ENCODE data around the gene ZDHHC11B.
"Not testable (repeated sequence)": the region's sequence is repeated elsewhere in the genome, so short reads cannot be mapped to it uniquely, and the experiment has no call there.

Gene ZDHHC11B

GRCh38 chr5:691049-691448, 93.5 kb downstream of the ZDHHC11B start:
- H3K9ac ChIP-seq (ENCODE audit: low read length in 5 of 5); H3K4me1 ChIP-seq (ENCODE audit: control insufficient read depth in 5 of 5, insufficient read depth in 5 of 5, low read length in 5 of 5); H3K36me3 ChIP-seq (ENCODE audit: control insufficient read depth in 5 of 5, insufficient read depth in 5 of 5, low read length in 5 of 5); H3K27ac ChIP-seq (ENCODE audit: low read depth, low read length); H3K9me3 ChIP-seq (ENCODE audit: control insufficient read depth in 5 of 5, low read length in 5 of 5); H3K4me3 ChIP-seq (ENCODE audit: low read depth in 1 of 5, low read length in 5 of 5); H3K27me3 ChIP-seq (ENCODE audit: control insufficient read depth in 5 of 5, insufficient read depth in 4 of 5, low read length in 5 of 5): not testable (repeated sequence)

GRCh38 chr5:690293-690692, 94.2 kb downstream of the ZDHHC11B start:
- H3K9ac ChIP-seq (ENCODE audit: low read length in 5 of 5); H3K36me3 ChIP-seq (ENCODE audit: control insufficient read depth in 5 of 5, insufficient read depth in 5 of 5, low read length in 5 of 5); H3K4me1 ChIP-seq (ENCODE audit: control insufficient read depth in 5 of 5, insufficient read depth in 5 of 5, low read length in 5 of 5); H3K4me3 ChIP-seq (ENCODE audit: low read depth in 1 of 5, low read length in 5 of 5); H3K9me3 ChIP-seq (ENCODE audit: control insufficient read depth in 5 of 5, low read length in 5 of 5); H3K27ac ChIP-seq (ENCODE audit: low read depth, low read length); H3K27me3 ChIP-seq (ENCODE audit: control insufficient read depth in 5 of 5, insufficient read depth in 4 of 5, low read length in 5 of 5): not testable (repeated sequence)

GRCh38 chr5:688348-689010, 96.0 kb downstream of the ZDHHC11B start:
- H3K36me3 ChIP-seq (ENCODE audit: control insufficient read depth in 5 of 5, insufficient read depth in 5 of 5, low read length in 5 of 5); H3K27me3 ChIP-seq (ENCODE audit: control insufficient read depth in 5 of 5, insufficient read depth in 4 of 5, low read length in 5 of 5); H3K4me3 ChIP-seq (ENCODE audit: low read depth in 1 of 5, low read length in 5 of 5); H3K9ac ChIP-seq (ENCODE audit: low read length in 5 of 5); H3K27ac ChIP-seq (ENCODE audit: low read depth, low read length); H3K9me3 ChIP-seq (ENCODE audit: control insufficient read depth in 5 of 5, low read length in 5 of 5): not testable (repeated sequence)
- H3K4me1 ChIP-seq (ENCODE audit: control insufficient read depth in 5 of 5, insufficient read depth in 5 of 5, low read length in 5 of 5), result peaks cover 0 to 10% (median 3%) of the 10 kb centered on the region in 5 donors

GRCh38 chr5:686936-687335, 97.6 kb downstream of the ZDHHC11B start:
- H3K4me3 ChIP-seq (ENCODE audit: low read depth in 1 of 5, low read length in 5 of 5); H3K36me3 ChIP-seq (ENCODE audit: control insufficient read depth in 5 of 5, insufficient read depth in 5 of 5, low read length in 5 of 5); H3K4me1 ChIP-seq (ENCODE audit: control insufficient read depth in 5 of 5, insufficient read depth in 5 of 5, low read length in 5 of 5); H3K9me3 ChIP-seq (ENCODE audit: control insufficient read depth in 5 of 5, low read length in 5 of 5); H3K27me3 ChIP-seq (ENCODE audit: control insufficient read depth in 5 of 5, insufficient read depth in 4 of 5, low read length in 5 of 5); H3K9ac ChIP-seq (ENCODE audit: low read length in 5 of 5); H3K27ac ChIP-seq (ENCODE audit: low read depth, low read length): not testable (repeated sequence)

GRCh38 chr5:686172-686523, 98.4 kb downstream of the ZDHHC11B start:
- not testable (repeated sequence) for H3K36me3 ChIP-seq (ENCODE audit: control insufficient read depth in 5 of 5, insufficient read depth in 5 of 5, low read length in 5 of 5); H3K9ac ChIP-seq (ENCODE audit: low read length in 5 of 5); H3K27ac ChIP-seq (ENCODE audit: low read depth, low read length); H3K4me1 ChIP-seq (ENCODE audit: control insufficient read depth in 5 of 5, insufficient read depth in 5 of 5, low read length in 5 of 5); H3K4me3 ChIP-seq (ENCODE audit: low read depth in 1 of 5, low read length in 5 of 5); H3K9me3 ChIP-seq (ENCODE audit: control insufficient read depth in 5 of 5, low read length in 5 of 5); H3K27me3 ChIP-seq (ENCODE audit: control insufficient read depth in 5 of 5, insufficient read depth in 4 of 5, low read length in 5 of 5)

GRCh38 chr5:685262-686171, 99.0 kb downstream of the ZDHHC11B start:
- H3K27me3 ChIP-seq (ENCODE audit: control insufficient read depth in 5 of 5, insufficient read depth in 4 of 5, low read length in 5 of 5), result no peaks in the 10 kb centered on the region
- no peaks in the 10 kb centered on the region for H3K9me3 ChIP-seq (ENCODE audit: control insufficient read depth in 5 of 5, low read length in 5 of 5)
- no peak overlapping the region for H3K27ac ChIP-seq (ENCODE audit: low read depth, low read length)
- peaks cover 0 to 7% (median 0%) of the 10 kb centered on the region in 5 donors for H3K4me1 ChIP-seq (ENCODE audit: control insufficient read depth in 5 of 5, insufficient read depth in 5 of 5, low read length in 5 of 5)
- no peak overlapping the region for H3K4me3 ChIP-seq (ENCODE audit: low read depth in 1 of 5, low read length in 5 of 5)
- peaks cover 0 to 2% (median 0%) of the 10 kb centered on the region in 5 donors for H3K36me3 ChIP-seq (ENCODE audit: control insufficient read depth in 5 of 5, insufficient read depth in 5 of 5, low read length in 5 of 5)
- H3K9ac ChIP-seq (ENCODE audit: low read length in 5 of 5), result no peak overlapping the region

- Histone ChIP-seq H3K9ac (ENCODE audit: low read length in 5 of 5) (no peak overlapping the region), H3K27me3 (ENCODE audit: control insufficient read depth in 5 of 5, insufficient read depth in 4 of 5, low read length in 5 of 5) (no peaks in the 10 kb centered on the region), H3K4me1 (ENCODE audit: control insufficient read depth in 5 of 5, insufficient read depth in 5 of 5, low read length in 5 of 5) (peaks cover 0 to 7% (median 0%) of the 10 kb centered on the region in 5 donors), H3K36me3 (ENCODE audit: control insufficient read depth in 5 of 5, insufficient read depth in 5 of 5, low read length in 5 of 5) (peaks cover 0 to 2% (median 0%) of the 10 kb centered on the region in 5 donors), H3K4me3 (ENCODE audit: low read depth in 1 of 5, low read length in 5 of 5) (no peak overlapping the region), H3K9me3 (ENCODE audit: control insufficient read depth in 5 of 5, low read length in 5 of 5) (no peaks in the 10 kb centered on the region), H3K27ac (ENCODE audit: low read depth, low read length) (no peak overlapping the region)
Observed at GRCh38 chr5:684751-685216, 99.7 kb downstream of the ZDHHC11B start.

GRCh38 chr5:683551-684481, 100.7 kb downstream of the ZDHHC11B start:
- no peak overlapping the region for H3K9ac ChIP-seq (ENCODE audit: low read length in 5 of 5)

GRCh38 chr5:682651-683358, 101.7 kb downstream of the ZDHHC11B start:
- not testable (repeated sequence) for H3K27ac ChIP-seq (ENCODE audit: low read depth, low read length); H3K27me3 ChIP-seq (ENCODE audit: control insufficient read depth in 5 of 5, insufficient read depth in 4 of 5, low read length in 5 of 5); H3K9me3 ChIP-seq (ENCODE audit: control insufficient read depth in 5 of 5, low read length in 5 of 5); H3K36me3 ChIP-seq (ENCODE audit: control insufficient read depth in 5 of 5, insufficient read depth in 5 of 5, low read length in 5 of 5); H3K4me1 ChIP-seq (ENCODE audit: control insufficient read depth in 5 of 5, insufficient read depth in 5 of 5, low read length in 5 of 5); H3K4me3 ChIP-seq (ENCODE audit: low read depth in 1 of 5, low read length in 5 of 5); H3K9ac ChIP-seq (ENCODE audit: low read length in 5 of 5)

More at GRCh38 chr5:683551-684481, 100.7 kb downstream of the ZDHHC11B start:
- peaks cover 0 to 7% (median 0%) of the 10 kb centered on the region in 5 donors for H3K4me1 ChIP-seq (ENCODE audit: control insufficient read depth in 5 of 5, insufficient read depth in 5 of 5, low read length in 5 of 5)
- no peak overlapping the region for H3K4me3 ChIP-seq (ENCODE audit: low read depth in 1 of 5, low read length in 5 of 5)
- no peaks in the 10 kb centered on the region for H3K27me3 ChIP-seq (ENCODE audit: control insufficient read depth in 5 of 5, insufficient read depth in 4 of 5, low read length in 5 of 5)
- H3K27ac ChIP-seq (ENCODE audit: low read depth, low read length), result no peak overlapping the region
- no peaks in the 10 kb centered on the region for H3K9me3 ChIP-seq (ENCODE audit: control insufficient read depth in 5 of 5, low read length in 5 of 5)
- H3K36me3 ChIP-seq (ENCODE audit: control insufficient read depth in 5 of 5, insufficient read depth in 5 of 5, low read length in 5 of 5), result peaks cover 0 to 2% (median 0%) of the 10 kb centered on the region in 5 donors
